ENCODE results near the gene PPID.
"Not testable (repeated sequence)": the region's sequence is repeated elsewhere in the genome, so short reads cannot be mapped to it uniquely, and the experiment has no call there.

The PPID gene

GRCh38 chr4:158722917-158723793, at the start of gene PPID:
Gene PPID (minus strand): TSS chr4:158723396. CDS start chr4:158723288, 108 bp downstream.
- peak; percentile 84 for DNase-seq

GRCh38 chr4:158771776-158772175, 48.6 kb upstream of the PPID start:
- no peak for DNase-seq

GRCh38 chr4:158770671-158771070, 47.5 kb upstream of the PPID start:
- DNase-seq: no peak

- peak; percentile 53 for DNase-seq
Observed at GRCh38 chr4:158769175-158769921, 46.2 kb upstream of the PPID start.

GRCh38 chr4:158768555-158769174, 45.5 kb upstream of the PPID start, which contains the start of gene FNIP2:
Gene FNIP2 (plus strand): TSS chr4:158769026. CDS start chr4:158769213, 187 bp downstream.
- peak; percentile 78 for DNase-seq

GRCh38 chr4:158767451-158767850, 44.3 kb upstream of the PPID start:
- no peak for DNase-seq

- DNase-seq: no peak
Observed at GRCh38 chr4:158766434-158767044, 43.3 kb upstream of the PPID start.

- no peak for DNase-seq
Observed at GRCh38 chr4:158763462-158763861, 40.3 kb upstream of the PPID start.

GRCh38 chr4:158762553-158762952, 39.4 kb upstream of the PPID start:
- no peak for DNase-seq

- no peak for DNase-seq
Observed at GRCh38 chr4:158760866-158761265, 37.7 kb upstream of the PPID start.

GRCh38 chr4:158759539-158759938, 36.3 kb upstream of the PPID start:
- DNase-seq: not testable (repeated sequence)

GRCh38 chr4:158758703-158759102, 35.5 kb upstream of the PPID start:
- DNase-seq: no peak

GRCh38 chr4:158758142-158758541, 34.9 kb upstream of the PPID start:
- DNase-seq: no peak

- no peak for DNase-seq
Observed at GRCh38 chr4:158756588-158756987, 33.4 kb upstream of the PPID start.

GRCh38 chr4:158755819-158756218, 32.6 kb upstream of the PPID start:
- not testable (repeated sequence) for DNase-seq

GRCh38 chr4:158754385-158755180, 31.4 kb upstream of the PPID start:
- DNase-seq: no peak

- no peak for DNase-seq
Observed at GRCh38 chr4:158750379-158750778, 27.2 kb upstream of the PPID start.

GRCh38 chr4:158746537-158746936, 23.3 kb upstream of the PPID start:
- DNase-seq: not testable (repeated sequence)

GRCh38 chr4:158741326-158742021, 18.3 kb upstream of the PPID start:
- DNase-seq: no peak

- DNase-seq: no peak
Observed at GRCh38 chr4:158739600-158739999, 16.4 kb upstream of the PPID start.

- DNase-seq: no peak
Observed at GRCh38 chr4:158738866-158739265, 15.7 kb upstream of the PPID start.

Data from CD4-positive, alpha-beta T cell treated with Interleukin-21 for 1 hour (primary cell).